SKM-1 treated with dmso at 0.1 percent for 144 hours (cell line): ENCODE data around the gene OR5AU1.
A peak's percentile ranks its signal among the peaks of the same experiment; 100 is the strongest.

Experiments used
- DNase-seq: peaks from one replicate; lab custom pipeline; 2025; ENCODE audit not compliant: unreplicated experiment; lab: John Stamatoyannopoulos, UW

OR5AU1 gene

DNA sequence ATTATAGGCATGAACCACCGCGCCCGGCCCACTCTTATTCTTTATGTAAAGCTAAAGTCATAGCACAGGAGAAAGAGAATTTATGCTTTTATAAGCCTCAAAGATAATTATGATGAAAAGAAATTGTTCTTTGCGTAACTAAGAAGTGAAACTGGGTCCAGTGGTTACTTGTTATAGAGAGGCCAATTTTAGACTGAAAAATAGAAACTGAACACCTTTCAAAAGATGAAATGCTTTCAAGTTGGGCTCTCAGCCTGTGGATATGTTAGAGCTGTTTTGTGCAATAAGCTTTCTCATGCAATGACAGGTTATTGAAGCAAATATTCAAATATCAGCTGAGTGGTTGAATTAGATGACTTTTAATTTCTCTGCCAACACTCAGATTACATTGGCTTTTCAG, 47.1 kb downstream of the OR5AU1 start:
- DNase-seq, result no peak

DNA sequence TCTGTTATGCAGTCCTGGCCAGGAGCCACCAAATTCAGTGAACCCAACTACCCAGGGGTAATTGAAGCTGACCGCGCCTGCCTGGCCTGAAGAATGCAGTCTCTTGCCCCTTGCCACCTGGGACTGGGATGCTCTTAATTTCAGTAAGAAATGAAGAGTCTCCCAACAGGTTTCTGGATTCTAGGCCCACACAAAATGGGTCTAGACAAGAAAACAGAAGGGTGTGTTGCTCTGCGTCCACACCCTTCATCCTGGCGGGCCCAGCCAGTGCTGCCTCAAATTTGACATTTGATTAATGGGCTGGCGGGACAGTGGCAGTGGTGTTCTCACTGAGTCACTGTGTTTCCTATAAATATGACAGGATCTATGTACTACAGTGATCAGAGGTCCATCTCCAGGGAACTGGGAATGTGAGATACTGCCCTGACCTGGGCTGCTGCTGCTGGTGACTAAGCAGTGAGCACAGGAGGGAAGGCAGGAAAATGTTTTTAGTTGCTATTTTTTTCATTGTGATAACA, 48.5 kb downstream of the OR5AU1 start:
- DNase-seq, result no peak

DNA sequence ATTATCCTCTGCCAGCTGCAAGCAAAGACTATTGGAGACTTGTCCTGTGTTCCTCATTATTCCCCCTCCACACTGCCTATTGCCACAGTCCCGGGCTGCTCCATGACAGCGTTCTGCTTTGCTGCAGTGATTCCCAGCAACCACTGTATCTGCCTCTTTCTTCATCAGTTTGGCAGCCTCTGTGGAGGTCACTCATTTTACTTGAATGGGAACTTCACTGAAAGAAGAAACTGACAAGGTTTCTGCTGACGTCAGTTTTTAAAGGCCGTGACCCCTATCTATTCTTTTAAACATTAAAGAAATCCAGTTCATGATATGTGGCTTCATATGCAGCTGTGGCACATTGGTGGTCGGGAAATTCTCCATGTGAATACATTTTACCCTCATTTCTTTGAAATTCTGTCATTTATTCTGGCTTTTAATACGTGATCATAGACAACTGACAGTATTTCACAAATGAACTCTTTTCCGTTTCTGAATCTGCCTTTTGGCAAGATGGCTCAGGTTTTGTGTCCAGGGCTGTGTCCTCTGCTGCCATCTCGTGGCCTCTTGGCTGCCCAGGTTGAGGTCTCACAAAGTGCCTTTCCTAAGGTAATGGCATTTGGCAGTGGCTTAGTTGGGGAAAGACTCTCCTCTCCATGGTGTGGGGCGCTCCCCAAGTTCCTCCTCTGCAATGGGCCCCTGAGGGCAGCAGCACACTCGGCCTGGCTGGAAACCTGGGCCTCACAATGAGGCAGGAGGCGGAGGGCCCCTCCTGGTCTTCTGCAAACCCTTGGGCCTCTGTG, 49.2 kb downstream of the OR5AU1 start:
- DNase-seq, result peak; percentile 41

DNA sequence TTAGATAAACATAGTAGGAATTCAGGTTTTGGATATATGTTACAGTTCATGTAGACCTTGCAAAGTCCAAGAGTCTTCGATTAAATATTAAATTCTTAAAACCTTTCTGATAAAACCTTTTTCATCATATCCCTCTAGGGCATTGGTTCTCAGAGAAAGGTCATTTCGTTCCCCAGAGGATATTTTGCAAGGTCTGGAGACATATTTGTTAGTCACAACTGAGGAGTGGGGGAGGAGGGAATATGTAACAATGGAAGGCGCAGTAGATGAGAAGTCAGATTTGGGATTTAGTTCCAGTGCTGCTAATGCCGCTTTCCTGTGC, 49.7 kb downstream of the OR5AU1 start:
- DNase-seq, result peak; percentile 21

DNA sequence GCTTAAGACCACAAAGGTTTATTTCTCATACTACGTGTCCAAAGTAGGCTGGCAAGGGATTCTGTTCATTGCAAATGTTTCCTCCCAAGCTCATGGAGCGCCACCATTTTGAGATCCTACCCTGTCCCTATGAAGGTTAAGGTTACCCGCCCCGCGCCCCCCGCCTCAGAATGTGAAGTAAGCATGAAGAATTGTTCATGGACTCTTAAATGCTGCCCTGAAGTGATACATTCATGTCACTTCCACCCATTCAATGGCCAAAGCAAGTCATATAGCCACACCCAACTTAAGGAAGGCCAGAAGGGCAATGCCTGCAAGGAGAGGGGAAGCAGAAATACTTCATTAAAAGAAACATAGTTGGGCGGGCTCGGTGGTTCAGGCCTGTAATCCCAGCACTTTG, 50.8 kb downstream of the OR5AU1 start:
- DNase-seq, result no peak
